HG03469 (cell line): ENCODE results near the gene FAM24A.

Experiments
- ATAC-seq: cut with Tn5 transposase; IDR thresholded peaks from one replicate; pipeline ENCODE4 v1.9.1; 2021; ENCODE audit warnings: mild to moderate bottlenecking, moderate library complexity, moderate number of reproducible peaks; ENCODE audit not compliant: unreplicated experiment

FAM24A gene

GRCh38 chr10:122930140-122930539 lies 19.7 kb downstream of the FAM24A start:
- no peak for ATAC-seq

DNA sequence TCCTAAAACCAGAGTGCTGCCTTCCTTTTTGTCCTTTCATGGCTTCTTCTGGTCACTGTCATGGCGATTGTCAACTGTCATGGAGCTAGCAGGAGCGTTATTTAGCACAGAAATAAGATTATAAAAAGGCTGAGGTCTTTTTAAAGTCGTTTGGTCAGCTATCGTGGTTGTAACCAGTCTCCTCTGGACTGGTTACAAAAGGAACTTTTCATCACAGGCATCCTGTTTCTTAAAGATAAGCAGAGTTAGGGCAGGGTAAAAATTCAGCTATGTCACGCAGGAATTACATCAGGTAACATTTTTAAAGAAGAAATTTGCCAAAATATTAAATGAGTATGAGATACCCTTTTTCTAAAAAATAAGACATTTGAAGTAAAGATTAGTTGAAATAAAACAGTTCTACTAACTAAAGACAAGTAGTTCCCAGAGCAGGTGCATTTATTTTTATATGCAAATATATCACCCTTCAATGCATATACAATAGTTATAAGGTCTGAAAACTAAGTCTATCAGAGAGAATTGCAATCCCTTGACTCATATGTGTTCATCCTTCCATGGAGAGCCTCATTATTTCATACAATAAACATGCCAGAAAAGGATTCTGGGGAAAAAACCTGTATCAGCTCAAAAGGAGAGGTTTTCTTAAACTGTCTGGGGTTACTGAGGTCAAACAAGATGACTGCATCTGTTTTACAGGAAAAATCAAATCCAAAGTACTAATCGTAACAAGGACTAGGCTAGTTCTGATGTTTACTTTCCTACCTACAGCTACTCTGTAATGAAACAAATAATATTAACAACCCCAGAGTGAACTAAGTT lies 20.9 kb downstream of the FAM24A start:
- no peak for ATAC-seq

GRCh38 chr10:122939133-122939855 lies 28.9 kb downstream of the FAM24A start:
- no peak for ATAC-seq

GRCh38 chr10:122939856-122940543 lies 29.6 kb downstream of the FAM24A start:
- no peak for ATAC-seq

DNA sequence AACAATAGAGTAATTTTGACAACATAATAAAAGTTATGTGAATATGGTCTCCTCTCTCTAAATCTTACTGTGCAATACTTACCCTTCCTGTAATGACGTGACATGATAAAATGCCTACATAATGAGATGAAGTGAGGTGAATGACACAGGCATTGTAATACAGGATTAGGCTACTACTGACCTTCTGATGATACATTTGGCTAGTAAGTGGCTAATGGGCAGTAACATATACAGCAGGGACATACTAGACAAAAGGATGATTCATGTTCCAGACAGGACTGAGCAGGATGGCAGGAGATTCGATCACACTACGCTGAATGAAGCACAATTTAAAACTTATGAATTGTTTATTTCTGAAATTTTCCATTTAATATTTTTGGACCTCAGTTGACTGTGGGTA lies 38.9 kb downstream of the FAM24A start:
- no peak for ATAC-seq

GRCh38 chr10:122953902-122954730 lies 43.7 kb downstream of the FAM24A start, which contains the start of gene C10orf88:
TSS of gene C10orf88 (minus strand) at chr10:122954227. CDS start at chr10:122954178, 49 bp downstream.
- peak; percentile 86 for ATAC-seq

DNA sequence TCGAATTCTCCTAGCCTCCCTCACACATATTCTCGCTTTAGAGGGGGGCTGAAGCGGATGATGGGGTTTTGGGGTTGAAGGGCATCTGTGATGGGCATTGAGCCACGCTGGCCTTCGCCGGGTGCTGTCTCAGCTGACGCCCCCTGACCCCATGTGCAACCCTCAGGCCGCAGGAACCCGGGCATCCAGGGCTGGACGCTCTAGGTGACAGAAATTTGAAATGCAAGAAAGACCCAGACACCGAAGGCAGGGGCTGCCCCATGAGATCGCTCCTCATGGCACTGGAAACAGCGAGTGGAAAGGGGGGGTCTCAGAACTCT lies 44.3 kb downstream of the FAM24A start:
- no peak for ATAC-seq

DNA sequence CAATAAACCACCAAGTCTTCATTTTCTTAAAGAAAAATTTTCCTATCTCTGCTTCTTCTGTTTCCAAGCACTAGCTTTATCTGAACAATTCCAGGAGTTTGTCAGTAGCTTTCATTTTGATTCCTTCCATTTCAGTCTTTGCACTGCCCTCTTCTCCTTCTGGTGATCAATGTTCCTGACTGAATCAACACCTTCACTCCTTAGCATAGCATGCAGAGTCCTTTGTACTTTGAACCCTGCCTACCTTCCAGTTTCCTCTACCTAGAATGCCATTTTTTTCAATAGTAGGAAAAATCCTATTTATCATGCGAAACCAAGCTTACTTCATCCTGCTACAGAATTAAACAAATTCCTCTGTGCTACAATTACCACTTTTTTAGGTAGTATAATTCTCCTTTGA lies 45.5 kb downstream of the FAM24A start:
- no peak for ATAC-seq

GRCh38 chr10:122957474-122957873 lies 47.1 kb downstream of the FAM24A start:
- no peak for ATAC-seq

GRCh38 chr10:122962405-122962804 lies 52.0 kb downstream of the FAM24A start:
- no peak for ATAC-seq
